Mucosa of descending colon (tissue), 3 donors: ENCODE measurements around the gene VSIR. TPM values are rescaled to one million over a fixed set of nuclear protein-coding genes. Genes with fewer than 3 reads are reported as not detected.

ENCODE experiments used
- ATAC-seq: fragments of 200-7000 bp; cut with Tn5 transposase; one replicate; pipeline ENCODE4 v1.9.1; 2020; ENCODE audit warnings: mild to moderate bottlenecking, moderate library complexity
- DNase-seq, 3 donors: peaks; one replicate each; pipeline ENCODE4 v3.0.0-alpha.2; 2020
- H3K36me3 ChIP-seq: fragments of 200-600 bp; one replicate; pipeline ENCODE4 v1.8.0; 2021; ENCODE audit warnings: low read depth, mild to moderate bottlenecking
- H3K4me1 ChIP-seq: fragments of 200-600 bp; one replicate; pipeline ENCODE4 v1.8.0; 2021; ENCODE audit warnings: low read depth, mild to moderate bottlenecking
- H3K4me3 ChIP-seq: fragments of 200-600 bp; one replicate; pipeline ENCODE4 v1.8.0; 2021; ENCODE audit warnings: mild to moderate bottlenecking
- H3K9me3 ChIP-seq: fragments of 200-600 bp; one replicate; pipeline ENCODE4 v1.8.0; 2021; ENCODE audit warnings: mild to moderate bottlenecking
- intact Hi-C, 2 donors: fragments of 100-400 bp; cut with DNase I in 1 of 2; cut with micrococcal nuclease in 1 of 2; formaldehyde crosslinking; loops; one replicate each; pipeline versions ENCODE4 v1.11.0 to v1.11.1; 2022; cut with DNase I, micrococcal nuclease
- total RNA-seq, 3 donors: library from RNA; stranded (reverse); fragmentation: NEBNext Ultra II Directional in 2 of 3; extraction: Animal tissue kit (Norgen Biotek cat#: 25700) in 2 of 3; gene quantifications; one replicate each; pipeline versions ENCODE4 v1.2.1 to v1.2.4, GENCODE V29; 2021 to 2023
- TF ChIP-seq, protein P1 (sequence below): fragments of 200-600 bp; IDR thresholded peaks from one replicate; pipeline ENCODE4 v1.8.0; 2022; ENCODE audit warnings: antibody characterized with exemption, mild to moderate bottlenecking
- donor health status: DM: no; HTN: no; CAD: no; lungs with moderate emphysema.
- donor health status: DM: no; HTN: no; CAD: no.
- donor health status: DM: no; HTN: yes; CAD: no.

VSIR gene
- total RNA-seq, 3 donors from 2014 or later, result 48.1 to 71.0 (median 60.7) TPM

DNA sequence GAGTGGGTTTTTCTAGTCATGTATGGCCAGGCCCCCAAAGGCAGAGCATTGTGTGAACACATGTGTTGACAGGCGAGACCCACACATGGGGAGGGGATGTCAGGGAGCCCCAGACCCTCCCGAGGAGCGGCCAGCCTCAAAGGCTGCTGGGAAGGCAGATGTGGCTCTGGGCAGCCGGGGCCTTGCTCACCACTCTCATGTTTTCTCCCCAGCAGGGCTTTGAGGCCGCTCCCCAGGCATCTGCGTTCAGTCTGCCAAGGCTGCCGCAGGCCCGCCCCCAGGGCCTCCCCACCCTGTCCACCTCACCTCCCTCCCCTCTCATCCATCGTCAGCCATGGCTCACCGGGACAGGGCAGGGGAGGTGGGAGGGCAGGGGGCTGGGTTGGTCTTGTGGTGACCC is 16.6 kb upstream of the VSIR start:
- H3K36me3 ChIP-seq, result no peaks in the 10 kb centered on the region
- intact Hi-C loops, result no loop called here
- H3K9me3 ChIP-seq, result no peaks in the 10 kb centered on the region
- TF ChIP-seq, protein P1, sequence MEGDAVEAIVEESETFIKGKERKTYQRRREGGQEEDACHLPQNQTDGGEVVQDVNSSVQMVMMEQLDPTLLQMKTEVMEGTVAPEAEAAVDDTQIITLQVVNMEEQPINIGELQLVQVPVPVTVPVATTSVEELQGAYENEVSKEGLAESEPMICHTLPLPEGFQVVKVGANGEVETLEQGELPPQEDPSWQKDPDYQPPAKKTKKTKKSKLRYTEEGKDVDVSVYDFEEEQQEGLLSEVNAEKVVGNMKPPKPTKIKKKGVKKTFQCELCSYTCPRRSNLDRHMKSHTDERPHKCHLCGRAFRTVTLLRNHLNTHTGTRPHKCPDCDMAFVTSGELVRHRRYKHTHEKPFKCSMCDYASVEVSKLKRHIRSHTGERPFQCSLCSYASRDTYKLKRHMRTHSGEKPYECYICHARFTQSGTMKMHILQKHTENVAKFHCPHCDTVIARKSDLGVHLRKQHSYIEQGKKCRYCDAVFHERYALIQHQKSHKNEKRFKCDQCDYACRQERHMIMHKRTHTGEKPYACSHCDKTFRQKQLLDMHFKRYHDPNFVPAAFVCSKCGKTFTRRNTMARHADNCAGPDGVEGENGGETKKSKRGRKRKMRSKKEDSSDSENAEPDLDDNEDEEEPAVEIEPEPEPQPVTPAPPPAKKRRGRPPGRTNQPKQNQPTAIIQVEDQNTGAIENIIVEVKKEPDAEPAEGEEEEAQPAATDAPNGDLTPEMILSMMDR, result no peak
- H3K4me1 ChIP-seq, result no peaks in the 10 kb centered on the region
- H3K4me3 ChIP-seq, result no peak overlapping the region
- DNase-seq (peak in 1 of 3 donors; percentile 34), ATAC-seq (no peak)

DNA sequence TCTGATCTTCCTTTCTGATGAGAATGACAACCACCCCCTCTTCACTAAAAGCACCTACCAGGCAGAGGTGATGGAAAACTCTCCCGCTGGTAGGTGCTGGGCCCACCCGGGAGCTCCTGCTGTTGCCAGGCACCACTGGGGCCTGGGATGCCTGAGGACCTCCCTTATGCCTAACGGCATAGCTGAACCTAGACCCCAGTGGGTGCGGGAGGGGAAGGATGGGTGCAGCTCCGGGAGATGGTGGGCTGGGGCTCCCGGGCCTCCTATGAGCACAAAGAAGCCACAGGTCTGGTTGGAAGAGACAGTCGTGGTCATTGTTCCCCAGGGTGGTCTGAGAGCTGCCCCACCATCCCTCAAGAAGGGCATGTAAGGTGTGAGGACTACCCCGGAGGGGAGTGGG is 15.6 kb upstream of the VSIR start:
- Histone ChIP-seq H3K4me1 (no peaks in the 10 kb centered on the region), H3K9me3 (no peaks in the 10 kb centered on the region), H3K4me3 (no peak overlapping the region), H3K36me3 (no peaks in the 10 kb centered on the region)
- DNase-seq (peak in 2 of 3 donors; percentile 15 to 22), ATAC-seq (no peak)
- TF ChIP-seq, protein P1, result no peak
- intact Hi-C loops, result no loop called here

GRCh38 chr10:71784679-71785272 is 11.5 kb upstream of the VSIR start:
- peak in 2 of 3 donors; percentile 7 to 30 for DNase-seq
- TF ChIP-seq, protein P1, result no peak
- no peak for ATAC-seq
- H3K4me1 ChIP-seq, result no peaks in the 10 kb centered on the region
- H3K4me3 ChIP-seq, result no peak overlapping the region
- H3K36me3 ChIP-seq, result no peaks in the 10 kb centered on the region
- intact Hi-C loops, result no loop called here
- no peaks in the 10 kb centered on the region for H3K9me3 ChIP-seq

- Histone ChIP-seq H3K4me3 (no peak overlapping the region), H3K36me3 (no peaks in the 10 kb centered on the region), H3K4me1 (no peaks in the 10 kb centered on the region), H3K9me3 (no peaks in the 10 kb centered on the region)
- ATAC-seq (no peak), DNase-seq (peak in 2 of 3 donors; percentile 9 to 39)
- TF ChIP-seq, protein P1, result no peak
- intact Hi-C loops, result no loop called here
Observed at GRCh38 chr10:71783917-71784678, 10.8 kb upstream of the VSIR start.

DNA sequence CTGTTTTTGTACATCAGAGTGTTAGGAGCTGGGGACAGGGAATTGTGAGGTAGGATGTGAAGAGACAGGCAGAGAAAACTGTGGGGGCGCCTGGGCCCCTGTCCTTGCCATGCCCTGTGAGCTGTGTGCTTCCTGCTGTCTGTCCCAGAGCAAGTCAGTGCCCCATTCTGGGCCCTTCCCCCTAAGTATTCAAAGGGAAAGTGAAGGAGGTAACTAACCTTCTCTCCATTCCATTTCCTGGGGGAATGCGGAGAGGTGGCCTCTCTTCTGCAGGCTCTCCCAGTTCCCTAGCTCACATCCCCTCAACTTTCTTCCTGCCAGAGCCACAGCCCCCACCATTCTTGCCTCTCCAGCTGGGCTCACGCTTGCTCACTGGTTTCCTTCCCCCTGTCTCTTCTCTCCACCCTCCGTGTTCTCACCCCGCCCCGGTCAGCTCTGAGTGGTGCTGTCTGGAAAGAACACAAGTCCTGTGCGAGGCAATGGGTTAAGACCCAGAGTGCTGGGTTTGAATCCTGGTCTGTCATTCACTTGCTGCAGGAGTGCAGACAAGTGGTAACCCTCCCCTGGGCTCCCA is 9.7 kb upstream of the VSIR start:
- intact Hi-C loops, result no loop called here
- TF ChIP-seq, protein P1, result no peak
- ATAC-seq (peak; percentile 34), DNase-seq (peak in 2 of 3 donors; percentile 23 to 48)
- H3K4me3 ChIP-seq, result no peak overlapping the region
- H3K9me3 ChIP-seq, result no peaks in the 10 kb centered on the region
- no peaks in the 10 kb centered on the region for H3K36me3 ChIP-seq
- H3K4me1 ChIP-seq, result no peaks in the 10 kb centered on the region
